Endothelial cell of umbilical vein (primary cell): ENCODE data around the gene ABI3BP. TPM values are rescaled to one million over a fixed set of nuclear protein-coding genes. Genes with fewer than 3 reads are reported as not detected.

ENCODE experiments used
- BruUV-seq: library from RNA; stranded (reverse); fragments of 400-500 nt; replicated peaks from 2 replicates; lab custom pipeline; 2021; lab: Mats Ljungman, UMichigan
- CTCF ChIA-PET: fragments of 300-600, 350-600 bp; sonication (Branson Sonifier 250); formaldehyde crosslinking; loops from one replicate; lab custom pipeline; 2021; ENCODE audit warnings: antibody characterized with exemption, inconsistent platforms; lab: Charles Lee
- POLR2A ChIA-PET: fragments of 300-600, 350-600 bp; sonication (Branson Sonifier 250); formaldehyde crosslinking; loops from one replicate; lab custom pipeline; 2021; ENCODE audit warnings: antibody characterized with exemption, inconsistent platforms; lab: Charles Lee
- DNase-seq: peaks from one replicate; pipeline ENCODE4 v3.0.0-alpha.2; 2011; ENCODE audit warnings: low read depth, low spot score
- FAIRE-seq: peaks from 2 replicates; lab custom pipeline; 2011; peaks lifted over from hg19 to GRCh38; lab: Jason Lieb, UNC
- H2AFZ ChIP-seq: 2 replicates; pipeline ENCODE4 v1.6.0; 2012; ENCODE audit warnings: low read depth, low read length, control low read depth, inconsistent platforms
- H3K27ac ChIP-seq: 2 replicates; pipeline ENCODE4 v1.5.1; 2011; ENCODE audit warnings: low read depth, mild to moderate bottlenecking, control low read depth, low read length, moderate library complexity; ENCODE audit not compliant: insufficient read depth
- H3K27me3 ChIP-seq, 2 experiments: 2 replicates each; pipeline versions ENCODE4 v1.6.0 to v1.6.1; 2011; ENCODE audit warnings: low read length in 2 of 2, mixed read lengths in 1 of 2; ENCODE audit not compliant: control insufficient read depth in 2 of 2, insufficient read depth in 2 of 2
- H3K36me3 ChIP-seq, 2 experiments: 2 replicates in 1 of 2; 3 replicates in 1 of 2; pipeline ENCODE4 v1.5.1; 2011; ENCODE audit warnings: low read length in 2 of 2, mild to moderate bottlenecking in 1 of 2, moderate library complexity in 1 of 2; ENCODE audit not compliant: control insufficient read depth in 2 of 2, insufficient read depth in 2 of 2; ENCODE audit errors: extremely low read depth in 1 of 2
- H3K4me1 ChIP-seq: 3 replicates; pipeline ENCODE4 v1.5.1; 2011; ENCODE audit warnings: mild to moderate bottlenecking, low read length; ENCODE audit not compliant: control insufficient read depth, insufficient read depth; ENCODE audit errors: extremely low read depth
- H3K4me2 ChIP-seq: 2 replicates; pipeline ENCODE4 v1.6.1; 2011; ENCODE audit warnings: low read length, control low read depth, mixed read lengths; ENCODE audit not compliant: insufficient read depth
- H3K4me3 ChIP-seq, 3 experiments: fragments of 200-600 bp in 1 of 3; sonication (generic), shearing (Covaris generic) in 1 of 3; replicated peaks in 1 of 3; 2 replicates each; pipeline ENCODE4 v1.5.1; 2011 to 2016; ENCODE audit warnings: control low read depth in 3 of 3, low read length in 3 of 3, mild to moderate bottlenecking in 2 of 3, inconsistent platforms in 1 of 3, low read depth in 1 of 3, moderate library complexity in 1 of 3; ENCODE audit not compliant: insufficient read depth in 1 of 3
- H3K79me2 ChIP-seq: 2 replicates; pipeline ENCODE4 v1.6.0; 2012; ENCODE audit warnings: low read length, inconsistent platforms; ENCODE audit not compliant: control insufficient read depth, insufficient read depth
- H3K9ac ChIP-seq: replicated peaks from 2 replicates; pipeline ENCODE3; 2011; ENCODE audit warnings: low read length, control low read depth; ENCODE audit not compliant: insufficient read depth; ENCODE audit errors: extremely low read depth
- H3K9me1 ChIP-seq: replicated peaks from 3 replicates; pipeline ENCODE4 v1.6.0; 2011; ENCODE audit warnings: mild to moderate bottlenecking, low read length; ENCODE audit not compliant: control insufficient read depth, insufficient read depth; ENCODE audit errors: extremely low read depth
- H3K9me3 ChIP-seq: replicated peaks from 2 replicates; pipeline ENCODE4 v1.5.1; 2012; ENCODE audit warnings: low read length, inconsistent platforms; ENCODE audit not compliant: control insufficient read depth, insufficient read depth
- H4K20me1 ChIP-seq: replicated peaks from 2 replicates; pipeline ENCODE3; 2011; ENCODE audit warnings: mild to moderate bottlenecking, low read length; ENCODE audit not compliant: control insufficient read depth, insufficient read depth; ENCODE audit errors: extremely low read depth
- CTCF ChIP-seq, 2 donors: IDR thresholded peaks; 1 replicate in 1 of 2; 2 replicates in 1 of 2; pipeline ENCODE4 v1.5.1; 2011; ENCODE audit warnings: low read length in 2 of 2, mild to moderate bottlenecking in 2 of 2, moderate library complexity in 2 of 2, control low read depth in 1 of 2, inconsistent platforms in 1 of 2, low read depth in 1 of 2; ENCODE audit not compliant: insufficient read depth in 1 of 2; ENCODE audit errors: extremely low read depth in 1 of 2
- EZH2 ChIP-seq: IDR thresholded peaks from 2 replicates; pipeline ENCODE4 v1.6.1; 2012; ENCODE audit warnings: borderline replicate concordance, low read depth, mild to moderate bottlenecking, moderate library complexity, low read length, inconsistent platforms; ENCODE audit not compliant: severe bottlenecking
- FOS ChIP-seq: IDR thresholded peaks from 2 replicates; pipeline ENCODE4 v1.6.1; 2011; ENCODE audit warnings: mild to moderate bottlenecking, low read length, moderate library complexity, borderline replicate concordance; ENCODE audit not compliant: insufficient read depth
- GATA2 ChIP-seq: IDR thresholded peaks from 2 replicates; pipeline ENCODE4 v1.7.0; 2011; ENCODE audit warnings: low read depth, mild to moderate bottlenecking, moderate library complexity, mixed read lengths, low read length; ENCODE audit not compliant: insufficient read length, insufficient read depth
- JUN ChIP-seq: IDR thresholded peaks from 2 replicates; pipeline ENCODE4 v1.6.1; 2011; ENCODE audit warnings: borderline replicate concordance, low read depth; ENCODE audit not compliant: insufficient read length, insufficient read depth
- MAX ChIP-seq: IDR thresholded peaks from 2 replicates; pipeline ENCODE4 v1.6.1; 2011; ENCODE audit not compliant: insufficient read depth, insufficient read length
- MYC ChIP-seq: IDR thresholded peaks from one replicate; pipeline ENCODE4 v1.6.1; 2011; ENCODE audit warnings: mild to moderate bottlenecking, low read depth, low read length
- POLR2A ChIP-seq: IDR thresholded peaks from 2 replicates; pipeline ENCODE4 v1.6.1; 2012; ENCODE audit warnings: low read depth, mild to moderate bottlenecking, control low read depth, low read length
- POLR2AphosphoS5 ChIP-seq: IDR thresholded peaks from 2 replicates; pipeline ENCODE4 v1.6.1; 2012; ENCODE audit warnings: low read depth, mild to moderate bottlenecking, control low read depth, low read length, moderate library complexity; ENCODE audit not compliant: insufficient read depth
- dilution Hi-C: fragments of 300-500 bp; cut with MboI; formaldehyde crosslinking; loops from one replicate; pipeline ENCODE4 v1.15.0; 2019; ENCODE audit warnings: low sequenced_read_pairs; ENCODE audit not compliant: extremely low pct_ligation_motif_present
- intact Hi-C: fragments of 100-400 bp; cut with micrococcal nuclease; formaldehyde crosslinking; loops from one replicate; pipeline ENCODE4 v1.10.0; 2022
- polyA plus RNA-seq, 4 experiments: library from polyadenylated mRNA; depleted of rRNA in 3 of 4; stranded (reverse) in 3 of 4; unstranded in 1 of 4; fragments of >200 nt; gene quantifications; 2 replicates each; pipeline versions ENCODE4 v1.2.1 to v1.2.3, GENCODE V29; 2011 to 2012; ENCODE audit warnings: missing spikeins in 1 of 4
- total RNA-seq: library from RNA; stranded (reverse); gene quantifications from 2 replicates; pipeline ENCODE4 v1.2.3, GENCODE V29; 2021

ABI3BP gene
- total and polyA plus RNA-seq, 2 donors (not counting 3 experiments of a cell fraction or from before 2014, with no cell fraction given): 78.1 to 106 TPM

- no peak for TF ChIP-seq EZH2
- no peak for TF ChIP-seq POLR2AphosphoS5
- TF ChIP-seq GATA2: no peak
- no peak for TF ChIP-seq MYC
- TF ChIP-seq JUN: no peak
- TF ChIP-seq FOS: no peak
- TF ChIP-seq POLR2A: no peak
- no peak for TF ChIP-seq CTCF (IDR thresholded peaks at IDR 0.05; ENCODE audit: extremely low read depth in 1 of 2, insufficient read depth in 1 of 2, low read depth in 1 of 2, low read length in 2 of 2)
- TF ChIP-seq MAX: no peak
- FAIRE-seq (no peak), DNase-seq (no peak)
- BruUV-seq: no TSS peak
- Histone ChIP-seq H3K36me3 (no peaks in the 10 kb centered on the region), H4K20me1 (no peaks in the 10 kb centered on the region), H3K9me3 (no peaks in the 10 kb centered on the region), H3K27me3 (no peaks in the 10 kb centered on the region), H3K4me3 (no peak overlapping the region), H3K27ac (no peak overlapping the region), H3K4me2 (no peak overlapping the region), H3K9ac (no peak overlapping the region), H2AFZ (no peak overlapping the region), H3K79me2 (no peaks in the 10 kb centered on the region), H3K4me1 (no peaks in the 10 kb centered on the region), H3K9me1 (no peaks in the 10 kb centered on the region)
- POLR2A ChIA-PET: no interaction called here
- intact Hi-C loops: no loop called here
- CTCF ChIA-PET: interaction anchor here (1.2 to 2.5 kb wide), 3 partner anchors 9 to 169 kb away, joined by 3 to 10 read pairs (median 5); no protein-coding TSS in a partner anchor
- dilution Hi-C loops: no loop called here
These were observed 33.7 kb upstream of the ABI3BP start for GRCh38 chr3:101026881-101027280.
